MM.1S (cell line): Measurements from ENCODE around the gene AXIN2.

Experiments
- DNase-seq: peaks from one replicate; pipeline ENCODE4 v3.0.0-alpha.2; 2015
- H2AFZ ChIP-seq: fragments of 300-600 bp; sonication (generic); 2 replicates; pipeline ENCODE4 v1.6.0; 2016; ENCODE audit warnings: antibody characterized with exemption, low read length
- H3F3A ChIP-seq: fragments of 300-600 bp; sonication (generic); 2 replicates; pipeline ENCODE4 v1.6.1; 2016; ENCODE audit warnings: mild to moderate bottlenecking, antibody characterized with exemption, low read length, moderate library complexity, mixed read lengths; ENCODE audit not compliant: insufficient read depth
- H3K27ac ChIP-seq: fragments of 300-600 bp; sonication (generic); 2 replicates; pipeline ENCODE4 v1.5.1; 2016; ENCODE audit warnings: mild to moderate bottlenecking, low read length
- H3K27me3 ChIP-seq: fragments of 300-600 bp; sonication (generic); replicated peaks from 2 replicates; pipeline ENCODE4 v1.6.0; 2016; ENCODE audit warnings: low read length; ENCODE audit not compliant: insufficient read depth
- H3K36me3 ChIP-seq: fragments of 300-600 bp; sonication (generic); replicated peaks from 2 replicates; pipeline ENCODE4 v1.6.1; 2016; ENCODE audit warnings: mild to moderate bottlenecking, low read length, mixed read lengths; ENCODE audit not compliant: insufficient read depth
- H3K4me1 ChIP-seq: fragments of 300-600 bp; sonication (generic); 2 replicates; pipeline ENCODE4 v1.6.1; 2016; ENCODE audit warnings: low read length, mixed read lengths
- H3K4me2 ChIP-seq: fragments of 300-600 bp; sonication (generic); 2 replicates; pipeline ENCODE4 v1.6.0; 2016; ENCODE audit warnings: low read depth, low read length
- H3K4me3 ChIP-seq: fragments of 300-600 bp; sonication (generic); 2 replicates; pipeline ENCODE4 v1.5.1; 2016; ENCODE audit warnings: low read length, mixed read lengths
- H3K79me2 ChIP-seq: fragments of 300-600 bp; sonication (generic); 2 replicates; pipeline ENCODE4 v1.6.1; 2016; ENCODE audit warnings: mixed run types, low read length, mixed read lengths
- H3K9ac ChIP-seq: fragments of 300-600 bp; sonication (generic); 2 replicates; pipeline ENCODE4 v1.6.1; 2016; ENCODE audit warnings: low read length, mixed read lengths
- H3K9me2 ChIP-seq: fragments of 300-600 bp; sonication (generic); replicated peaks from 2 replicates; pipeline ENCODE4 v1.6.1; 2016; ENCODE audit warnings: mild to moderate bottlenecking, low read length, mixed read lengths; ENCODE audit not compliant: insufficient read depth
- H3K9me3 ChIP-seq: fragments of 300-600 bp; sonication (generic); replicated peaks from 2 replicates; pipeline ENCODE4 v1.6.1; 2016; ENCODE audit warnings: mild to moderate bottlenecking, low read length, mixed read lengths; ENCODE audit not compliant: insufficient read depth
- H4K20me1 ChIP-seq: fragments of 300-600 bp; sonication (generic); 2 replicates; pipeline ENCODE4 v1.6.1; 2016; ENCODE audit warnings: mild to moderate bottlenecking, low read length, moderate library complexity, mixed read lengths; ENCODE audit not compliant: insufficient read depth
- CTCF ChIP-seq: fragments of 300-600 bp; sonication (generic); IDR thresholded peaks from 2 replicates; pipeline ENCODE4 v1.5.1; 2016; ENCODE audit warnings: antibody characterized with exemption, low read length, mixed read lengths
- EZH2 ChIP-seq: fragments of 300-600 bp; sonication (generic); optimal IDR thresholded peaks from 2 replicates; pipeline ENCODE3; 2017; ENCODE audit warnings: low read depth, mild to moderate bottlenecking, antibody characterized with exemption, low read length, mixed read lengths
- EZH2phosphoT487 ChIP-seq: fragments of 300-600 bp; sonication (generic); IDR thresholded peaks from 2 replicates; pipeline ENCODE4 v1.6.1; 2018; ENCODE audit warnings: antibody characterized with exemption, low read length

Gene AXIN2

GRCh38 chr17:65595071-65595656, 33.7 kb upstream of the AXIN2 start:
- no peaks in the 10 kb centered on the region for H3K9me3 ChIP-seq
- H2AFZ ChIP-seq, result no peak overlapping the region
- no peak for DNase-seq
- TF ChIP-seq EZH2, result no peak
- TF ChIP-seq EZH2phosphoT487, result no peak
- TF ChIP-seq CTCF, result no peak
- H3K9ac ChIP-seq, result no peak overlapping the region
- H3K4me1 ChIP-seq, result no peaks in the 10 kb centered on the region
- H3K79me2 ChIP-seq, result no peaks in the 10 kb centered on the region
- H3K4me3 ChIP-seq, result no peak overlapping the region
- H3K27me3 ChIP-seq, result no peaks in the 10 kb centered on the region
- no peak overlapping the region for H3K27ac ChIP-seq
- H3K4me2 ChIP-seq, result no peak overlapping the region
- H4K20me1 ChIP-seq, result no peaks in the 10 kb centered on the region
- no peaks in the 10 kb centered on the region for H3F3A ChIP-seq
- H3K9me2 ChIP-seq, result no peaks in the 10 kb centered on the region
- no peaks in the 10 kb centered on the region for H3K36me3 ChIP-seq

- TF ChIP-seq CTCF (no peak), EZH2phosphoT487 (no peak), EZH2 (no peak)
- no peaks in the 10 kb centered on the region for H3K36me3 ChIP-seq
- no peaks in the 10 kb centered on the region for H3F3A ChIP-seq
- H3K9ac ChIP-seq, result no peak overlapping the region
- no peaks in the 10 kb centered on the region for H3K9me2 ChIP-seq
- H3K4me1 ChIP-seq, result no peaks in the 10 kb centered on the region
- no peaks in the 10 kb centered on the region for H3K27me3 ChIP-seq
- H3K9me3 ChIP-seq, result no peaks in the 10 kb centered on the region
- H3K4me3 ChIP-seq, result no peak overlapping the region
- H2AFZ ChIP-seq, result no peak overlapping the region
- no peak overlapping the region for H3K27ac ChIP-seq
- no peak overlapping the region for H3K4me2 ChIP-seq
- no peak for DNase-seq
- no peaks in the 10 kb centered on the region for H3K79me2 ChIP-seq
- no peaks in the 10 kb centered on the region for H4K20me1 ChIP-seq
Measured at GRCh38 chr17:65593855-65594845, 32.7 kb upstream of the AXIN2 start.

DNA sequence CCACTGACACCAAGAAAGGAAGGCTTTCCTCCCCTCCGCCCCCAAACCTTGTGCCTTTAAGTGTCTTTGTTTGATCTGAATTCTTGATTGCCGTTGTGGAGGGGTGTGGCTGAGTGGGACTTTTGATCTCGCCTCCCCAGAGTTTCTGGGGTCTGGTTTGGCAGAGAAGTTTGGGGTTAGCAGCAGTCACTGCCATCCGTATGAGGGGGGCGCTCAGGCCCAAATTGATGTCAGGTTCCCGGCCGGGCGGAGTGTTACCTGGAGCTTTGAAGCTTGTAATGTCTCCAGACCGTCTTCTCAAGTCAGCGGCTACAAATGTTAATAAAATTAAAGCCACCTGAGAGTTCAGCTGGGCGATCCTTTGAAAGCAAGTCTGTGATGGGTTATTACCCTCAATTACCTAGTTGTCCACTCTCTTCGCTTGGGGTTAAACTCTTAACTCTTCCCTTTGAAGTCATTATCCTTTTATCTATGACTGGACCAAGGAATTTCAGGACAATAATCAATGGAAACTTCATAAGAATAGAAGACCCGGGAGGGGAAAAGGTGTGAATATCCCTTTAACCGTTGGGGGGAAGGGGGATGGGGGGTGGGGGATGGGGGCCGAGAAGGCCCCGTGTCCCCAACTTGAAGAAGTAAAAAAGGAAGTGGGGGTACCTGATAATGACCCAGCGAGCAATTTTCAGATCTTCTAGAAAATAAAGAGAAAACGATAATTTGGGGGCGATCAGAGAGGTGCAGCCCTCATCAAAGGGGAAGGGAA, 31.8 kb upstream of the AXIN2 start:
- DNase-seq, result no peak
- no peaks in the 10 kb centered on the region for H3K36me3 ChIP-seq
- no peak overlapping the region for H3K4me3 ChIP-seq
- H3K9ac ChIP-seq, result no peak overlapping the region
- H2AFZ ChIP-seq, result no peak overlapping the region
- no peaks in the 10 kb centered on the region for H4K20me1 ChIP-seq
- TF ChIP-seq EZH2phosphoT487 (no peak), CTCF (no peak), EZH2 (no peak)
- no peaks in the 10 kb centered on the region for H3K9me2 ChIP-seq
- H3K9me3 ChIP-seq, result no peaks in the 10 kb centered on the region
- no peaks in the 10 kb centered on the region for H3K4me1 ChIP-seq
- H3K4me2 ChIP-seq, result no peak overlapping the region
- H3K27me3 ChIP-seq, result no peaks in the 10 kb centered on the region
- no peaks in the 10 kb centered on the region for H3F3A ChIP-seq
- no peak overlapping the region for H3K27ac ChIP-seq
- H3K79me2 ChIP-seq, result no peaks in the 10 kb centered on the region
